Sigmoid colon (tissue), 4 donors: ENCODE data around the gene LAIR2.

Source experiments
- CTCF ChIP-seq, 4 experiments: fragments of 450-650 bp in 3 of 4; fragments of 200-600 bp in 1 of 4; IDR thresholded peaks; one replicate each; pipeline ENCODE4 v1.5.1; 2016 to 2019; ENCODE audit warnings: antibody characterized with exemption in 4 of 4, mild to moderate bottlenecking in 3 of 4, moderate library complexity in 2 of 4
- POLR2AphosphoS5 ChIP-seq, 4 donors: sonication (generic); formaldehyde crosslinking; IDR thresholded peaks; one replicate each; pipeline ENCODE4 v1.6.1; 2017; ENCODE audit warnings: antibody characterized with exemption in 4 of 4

GRCh38 chr19:54484451-54484850, 18.2 kb upstream of the LAIR2 start:
- TF ChIP-seq CTCF (IDR thresholded peaks at IDR 0.05) (no peak), POLR2AphosphoS5 (IDR thresholded peaks at IDR 0.05) (no peak)
